ENCODE results near the gene GNAT1.

Gene GNAT1

DNA sequence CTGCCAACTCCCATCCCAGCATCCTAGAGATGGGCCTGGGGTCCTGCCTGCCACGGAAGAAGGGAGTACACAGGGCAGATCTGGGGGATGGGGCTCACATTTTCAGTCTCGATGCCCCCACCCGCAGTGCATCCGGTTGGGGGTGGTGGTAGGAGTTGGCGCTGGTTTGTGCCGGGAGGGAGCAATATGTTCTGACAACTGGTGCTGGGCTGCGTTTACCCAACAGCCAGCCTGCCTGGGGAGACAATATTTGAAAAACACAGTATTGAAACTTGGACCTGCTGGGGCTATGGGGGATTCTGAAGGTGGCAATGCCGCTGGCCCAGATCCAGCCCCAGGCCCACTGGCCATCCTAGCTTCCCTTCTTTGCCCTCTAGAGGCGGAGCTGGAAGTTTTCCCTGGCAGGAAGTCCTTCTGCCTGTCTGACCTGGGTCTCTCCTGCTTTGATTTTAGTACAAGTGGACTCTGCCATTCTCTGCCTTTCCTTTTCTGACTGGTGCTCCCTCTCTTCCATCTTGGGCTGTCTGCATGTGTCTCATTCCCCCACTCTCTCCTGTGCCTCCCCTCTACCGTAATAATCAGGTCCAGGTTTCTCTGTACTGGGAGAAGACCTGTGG is 32.8 kb upstream of the GNAT1 start:
- no peak overlapping the region for H3K4me3 ChIP-seq (ENCODE audit: insufficient read depth, low read length, poor library complexity, severe bottlenecking)
- no peaks in the 10 kb centered on the region for H3K27me3 ChIP-seq (ENCODE audit: low read length)
- H2AFZ ChIP-seq (ENCODE audit: low read depth, low read length, severe bottlenecking), result no peak overlapping the region
- H3K79me2 ChIP-seq (ENCODE audit: insufficient read depth, low read length), result no peaks in the 10 kb centered on the region
- TF ChIP-seq, protein P1, sequence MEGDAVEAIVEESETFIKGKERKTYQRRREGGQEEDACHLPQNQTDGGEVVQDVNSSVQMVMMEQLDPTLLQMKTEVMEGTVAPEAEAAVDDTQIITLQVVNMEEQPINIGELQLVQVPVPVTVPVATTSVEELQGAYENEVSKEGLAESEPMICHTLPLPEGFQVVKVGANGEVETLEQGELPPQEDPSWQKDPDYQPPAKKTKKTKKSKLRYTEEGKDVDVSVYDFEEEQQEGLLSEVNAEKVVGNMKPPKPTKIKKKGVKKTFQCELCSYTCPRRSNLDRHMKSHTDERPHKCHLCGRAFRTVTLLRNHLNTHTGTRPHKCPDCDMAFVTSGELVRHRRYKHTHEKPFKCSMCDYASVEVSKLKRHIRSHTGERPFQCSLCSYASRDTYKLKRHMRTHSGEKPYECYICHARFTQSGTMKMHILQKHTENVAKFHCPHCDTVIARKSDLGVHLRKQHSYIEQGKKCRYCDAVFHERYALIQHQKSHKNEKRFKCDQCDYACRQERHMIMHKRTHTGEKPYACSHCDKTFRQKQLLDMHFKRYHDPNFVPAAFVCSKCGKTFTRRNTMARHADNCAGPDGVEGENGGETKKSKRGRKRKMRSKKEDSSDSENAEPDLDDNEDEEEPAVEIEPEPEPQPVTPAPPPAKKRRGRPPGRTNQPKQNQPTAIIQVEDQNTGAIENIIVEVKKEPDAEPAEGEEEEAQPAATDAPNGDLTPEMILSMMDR (IDR thresholded peaks at IDR 0.05; ENCODE audit: insufficient read depth, low read length, poor library complexity, severe bottlenecking), result no peak
- TF ChIP-seq EZH2phosphoT487 (conservative IDR thresholded peaks at IDR 0.05; ENCODE audit: low read length), result no peak
- no peak overlapping the region for H3K27ac ChIP-seq (ENCODE audit: low read depth, low read length)
- H3K36me3 ChIP-seq (ENCODE audit: low read length), result no peaks in the 10 kb centered on the region
- no peaks in the 10 kb centered on the region for H4K20me1 ChIP-seq (ENCODE audit: low read depth, low read length)
- H3K9me3 ChIP-seq (ENCODE audit: insufficient read depth, low read length), result no peaks in the 10 kb centered on the region
- H3K9ac ChIP-seq (ENCODE audit: low read length), result no peak overlapping the region
- H3F3A ChIP-seq (ENCODE audit: insufficient read depth), result no peaks in the 10 kb centered on the region
- H3K4me2 ChIP-seq (ENCODE audit: low read depth, low read length, poor library complexity, severe bottlenecking), result no peak overlapping the region
- H3K9me2 ChIP-seq (replicated peaks; ENCODE audit: insufficient read depth, low read length), result no peaks in the 10 kb centered on the region

DNA sequence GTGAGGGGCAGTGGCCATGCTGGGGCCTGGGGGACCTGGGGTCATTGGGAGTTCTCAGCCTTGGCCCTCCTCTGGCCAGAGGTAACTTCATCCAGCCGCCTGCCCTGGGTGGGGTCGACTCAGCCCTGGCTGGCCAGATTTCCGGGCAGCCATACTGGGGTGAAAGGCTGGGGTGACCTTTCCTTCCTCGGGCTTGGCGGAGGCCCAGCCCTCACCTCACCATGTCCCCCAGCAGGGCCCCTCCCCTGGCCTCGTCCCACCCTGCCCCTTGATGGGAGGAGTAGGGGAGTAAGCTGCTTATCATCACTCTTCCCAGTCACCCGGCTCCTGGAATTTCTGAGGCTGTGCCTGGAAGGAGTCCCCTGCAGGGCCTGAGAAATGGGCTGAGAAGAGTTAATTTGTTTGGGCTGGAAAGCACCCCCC is 30.8 kb upstream of the GNAT1 start:
- H3K9me3 ChIP-seq (ENCODE audit: insufficient read depth, low read length), result no peaks in the 10 kb centered on the region

GRCh38 chr3:50161320-50161719 is 30.1 kb upstream of the GNAT1 start:
- H3K27ac ChIP-seq (ENCODE audit: low read depth, low read length), result no peak overlapping the region

More for the DNA sequence above, 30.8 kb upstream of the GNAT1 start:
- H4K20me1 ChIP-seq (ENCODE audit: low read depth, low read length), result no peaks in the 10 kb centered on the region
- no peaks in the 10 kb centered on the region for H3F3A ChIP-seq (ENCODE audit: insufficient read depth)
- no peaks in the 10 kb centered on the region for H3K27me3 ChIP-seq (ENCODE audit: low read length)
- no peak overlapping the region for H3K4me3 ChIP-seq (ENCODE audit: insufficient read depth, low read length, poor library complexity, severe bottlenecking)
- no peak for TF ChIP-seq EZH2phosphoT487 (conservative IDR thresholded peaks at IDR 0.05; ENCODE audit: low read length)
- TF ChIP-seq, protein P1 (IDR thresholded peaks at IDR 0.05; ENCODE audit: insufficient read depth, low read length, poor library complexity, severe bottlenecking), result no peak
- no peaks in the 10 kb centered on the region for H3K9me2 ChIP-seq (replicated peaks; ENCODE audit: insufficient read depth, low read length)
- H3K9ac ChIP-seq (ENCODE audit: low read length), result no peak overlapping the region
- no peaks in the 10 kb centered on the region for H3K79me2 ChIP-seq (ENCODE audit: insufficient read depth, low read length)
- H3K4me2 ChIP-seq (ENCODE audit: low read depth, low read length, poor library complexity, severe bottlenecking), result no peak overlapping the region
- no peak overlapping the region for H2AFZ ChIP-seq (ENCODE audit: low read depth, low read length, severe bottlenecking)
- no peaks in the 10 kb centered on the region for H3K36me3 ChIP-seq (ENCODE audit: low read length)
- no peak overlapping the region for H3K27ac ChIP-seq (ENCODE audit: low read depth, low read length)

More at GRCh38 chr3:50161320-50161719, 30.1 kb upstream of the GNAT1 start:
- no peak overlapping the region for H3K4me3 ChIP-seq (ENCODE audit: insufficient read depth, low read length, poor library complexity, severe bottlenecking)
- no peaks in the 10 kb centered on the region for H3K79me2 ChIP-seq (ENCODE audit: insufficient read depth, low read length)
- H3K36me3 ChIP-seq (ENCODE audit: low read length), result no peaks in the 10 kb centered on the region
- no peaks in the 10 kb centered on the region for H3K27me3 ChIP-seq (ENCODE audit: low read length)
- no peaks in the 10 kb centered on the region for H3K9me2 ChIP-seq (replicated peaks; ENCODE audit: insufficient read depth, low read length)
- no peaks in the 10 kb centered on the region for H3F3A ChIP-seq (ENCODE audit: insufficient read depth)
- H3K9ac ChIP-seq (ENCODE audit: low read length), result no peak overlapping the region
- TF ChIP-seq, protein P1 (IDR thresholded peaks at IDR 0.05; ENCODE audit: insufficient read depth, low read length, poor library complexity, severe bottlenecking), result no peak
- no peak for TF ChIP-seq EZH2phosphoT487 (conservative IDR thresholded peaks at IDR 0.05; ENCODE audit: low read length)
- no peaks in the 10 kb centered on the region for H4K20me1 ChIP-seq (ENCODE audit: low read depth, low read length)
- no peak overlapping the region for H2AFZ ChIP-seq (ENCODE audit: low read depth, low read length, severe bottlenecking)
- H3K4me2 ChIP-seq (ENCODE audit: low read depth, low read length, poor library complexity, severe bottlenecking), result no peak overlapping the region
- H3K9me3 ChIP-seq (ENCODE audit: insufficient read depth, low read length), result no peaks in the 10 kb centered on the region

Measured in SU-DHL-6 (cell line).